Measurements from ENCODE around the gene ANXA11.

ANXA11 gene

DNA sequence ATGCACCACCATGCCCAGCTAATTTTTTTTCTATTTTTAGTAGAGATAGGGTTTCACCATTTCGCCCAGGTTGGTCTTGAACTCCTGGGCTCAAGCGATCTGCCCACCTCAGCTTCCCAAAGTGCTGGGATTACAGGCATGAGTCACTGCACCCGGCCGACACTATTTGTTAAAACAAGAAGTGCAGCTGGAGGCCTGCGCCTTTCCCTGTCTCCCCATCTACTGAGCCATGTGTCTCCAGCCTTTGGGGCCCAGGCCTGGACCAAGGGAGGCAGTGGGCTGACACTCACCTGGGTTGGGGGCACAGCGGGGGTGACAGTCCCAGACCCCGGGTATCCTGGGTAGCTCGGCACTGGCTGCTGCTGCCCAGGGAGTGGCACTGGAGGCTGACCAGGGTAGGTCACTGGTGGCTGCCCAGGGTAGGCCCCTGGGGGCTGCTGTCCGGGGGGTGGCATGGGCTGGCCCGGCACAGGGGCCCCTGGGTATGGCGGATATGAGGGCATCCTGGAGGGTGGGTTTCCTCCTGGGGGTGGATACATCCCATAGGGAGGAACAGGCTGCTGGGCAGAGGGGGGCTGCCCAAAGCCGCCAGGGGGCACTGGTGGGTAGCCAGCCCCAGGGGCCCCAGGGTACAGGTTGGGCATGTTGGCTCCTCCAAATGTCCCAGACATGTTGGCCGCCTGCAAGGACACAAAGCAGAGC lies 36.5 kb downstream of the ANXA11 start:
- H3K9ac ChIP-seq (ENCODE audit: low read depth, low read length), result no peak overlapping the region
- H3K4me1 ChIP-seq (ENCODE audit: control insufficient read depth, insufficient read depth, low read length), result peaks cover 11% of the 10 kb centered on the region
- no peak overlapping the region for H3K4me3 ChIP-seq (ENCODE audit: low read depth, low read length)
- H3K9me3 ChIP-seq (ENCODE audit: control insufficient read depth, insufficient read depth, low read length), result no peaks in the 10 kb centered on the region
- no peaks in the 10 kb centered on the region for H3K27me3 ChIP-seq (ENCODE audit: control insufficient read depth, insufficient read depth, low read length)
- H3K36me3 ChIP-seq (ENCODE audit: control insufficient read depth, insufficient read depth, low read length), result peaks cover 1% of the 10 kb centered on the region

DNA sequence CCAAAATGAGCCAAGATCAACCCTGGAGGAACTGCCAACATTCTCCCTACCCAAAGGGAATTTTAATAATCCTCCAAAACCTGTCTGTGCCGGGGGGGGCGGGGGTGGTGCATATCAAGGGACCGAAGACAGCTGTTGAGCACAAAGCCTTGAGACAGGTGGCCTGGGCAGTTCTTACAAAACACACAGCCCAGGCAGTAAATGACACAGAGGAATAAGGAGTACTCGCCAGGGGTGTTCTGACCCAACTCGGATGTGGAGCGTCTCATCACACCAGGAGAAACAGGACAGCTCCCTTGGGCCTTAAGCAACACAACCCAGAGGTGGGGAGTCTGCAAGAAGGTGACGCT lies 37.2 kb downstream of the ANXA11 start:
- Histone ChIP-seq H3K9me3 (ENCODE audit: control insufficient read depth, insufficient read depth, low read length) (no peaks in the 10 kb centered on the region), H3K4me3 (ENCODE audit: low read depth, low read length) (no peak overlapping the region), H3K9ac (ENCODE audit: low read depth, low read length) (no peak overlapping the region), H3K36me3 (ENCODE audit: control insufficient read depth, insufficient read depth, low read length) (peaks cover 3% of the 10 kb centered on the region), H3K4me1 (ENCODE audit: control insufficient read depth, insufficient read depth, low read length) (peaks cover 11% of the 10 kb centered on the region), H3K27me3 (ENCODE audit: control insufficient read depth, insufficient read depth, low read length) (no peaks in the 10 kb centered on the region)

DNA sequence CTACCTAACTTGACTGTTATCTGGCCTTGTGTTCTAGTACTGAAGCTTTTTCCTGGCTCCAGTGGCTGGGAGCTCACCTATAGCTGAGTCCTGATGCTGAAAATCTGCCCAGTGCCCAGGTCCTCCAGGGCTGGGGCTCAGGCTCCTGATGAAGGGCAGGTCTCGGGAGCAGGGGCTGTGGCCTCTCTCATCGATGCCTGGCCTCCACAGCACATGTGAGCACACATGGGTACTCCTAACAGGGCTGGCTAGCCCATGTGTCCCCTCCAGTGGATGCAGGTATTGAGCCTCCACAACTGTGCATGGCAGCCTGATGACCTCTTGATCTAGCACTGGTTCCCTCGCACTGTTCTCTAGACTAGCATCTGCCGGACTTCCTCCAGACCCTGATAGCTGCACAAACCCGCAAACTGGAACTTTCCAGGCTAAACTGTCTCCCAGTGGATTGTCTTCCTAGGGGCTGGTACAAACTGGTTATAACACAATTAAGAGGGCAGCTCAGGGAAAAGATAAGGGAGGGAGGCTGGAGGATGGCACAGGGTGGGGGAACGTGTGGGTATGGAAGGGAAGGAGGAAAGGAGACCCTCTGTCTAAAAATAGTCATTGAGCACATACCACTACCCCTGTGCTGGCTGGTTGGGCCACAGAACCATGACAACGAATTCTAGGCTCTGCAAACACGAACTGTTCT lies 37.7 kb downstream of the ANXA11 start:
- H3K4me1 ChIP-seq (ENCODE audit: control insufficient read depth, insufficient read depth, low read length), result peaks cover 11% of the 10 kb centered on the region
- no peaks in the 10 kb centered on the region for H3K27me3 ChIP-seq (ENCODE audit: control insufficient read depth, insufficient read depth, low read length)
- peaks cover 3% of the 10 kb centered on the region for H3K36me3 ChIP-seq (ENCODE audit: control insufficient read depth, insufficient read depth, low read length)
- H3K4me3 ChIP-seq (ENCODE audit: low read depth, low read length), result no peak overlapping the region
- H3K9me3 ChIP-seq (ENCODE audit: control insufficient read depth, insufficient read depth, low read length), result no peaks in the 10 kb centered on the region
- H3K9ac ChIP-seq (ENCODE audit: low read depth, low read length), result no peak overlapping the region

DNA sequence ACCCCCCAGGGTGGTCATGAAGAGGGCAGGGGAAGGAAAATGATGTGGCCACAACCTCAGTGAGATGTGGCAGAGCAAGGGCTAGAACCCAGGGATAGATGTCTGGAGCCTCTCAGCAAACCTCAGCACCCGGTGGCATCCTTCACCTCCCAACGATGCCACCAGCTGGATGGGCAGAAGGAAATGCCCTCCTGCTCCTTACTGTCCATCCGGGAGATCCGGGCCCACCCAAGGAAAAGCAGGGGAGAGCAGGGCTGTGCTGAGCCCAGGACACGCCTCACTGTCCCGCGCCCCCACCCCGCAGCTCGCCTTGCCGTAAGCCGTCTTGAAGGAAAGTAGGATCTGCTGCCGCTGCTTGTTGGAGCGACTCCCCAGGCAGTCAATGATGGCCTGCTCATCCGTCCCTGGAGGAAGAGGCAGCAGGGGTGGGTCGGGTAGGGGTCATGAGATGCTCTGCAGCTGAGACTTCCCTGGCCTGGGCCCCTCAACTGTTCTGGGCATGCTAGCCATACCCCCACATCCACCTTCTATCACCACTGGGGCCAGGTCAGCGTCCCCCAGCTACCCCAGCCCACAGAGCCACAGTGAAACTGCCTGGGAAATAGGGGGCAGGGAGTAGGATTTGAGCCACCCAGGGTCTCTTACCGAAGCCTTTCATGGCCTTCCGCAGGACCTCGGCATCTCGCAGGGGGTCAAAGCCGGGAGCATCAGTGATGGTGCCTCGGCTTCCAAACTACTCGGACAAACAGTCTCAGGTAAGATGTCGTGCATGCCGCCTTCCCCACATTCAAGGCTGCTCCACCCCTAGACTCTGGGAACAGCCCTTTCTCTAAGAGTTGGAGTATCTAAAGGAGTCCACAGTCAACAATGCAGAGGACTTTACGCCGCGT lies 38.5 kb downstream of the ANXA11 start:
- no peak overlapping the region for H3K4me3 ChIP-seq (ENCODE audit: low read depth, low read length)
- H3K9ac ChIP-seq (ENCODE audit: low read depth, low read length), result no peak overlapping the region
- H3K27me3 ChIP-seq (ENCODE audit: control insufficient read depth, insufficient read depth, low read length), result no peaks in the 10 kb centered on the region
- peaks cover 3% of the 10 kb centered on the region for H3K36me3 ChIP-seq (ENCODE audit: control insufficient read depth, insufficient read depth, low read length)
- H3K4me1 ChIP-seq (ENCODE audit: control insufficient read depth, insufficient read depth, low read length), result peaks cover 9% of the 10 kb centered on the region
- no peaks in the 10 kb centered on the region for H3K9me3 ChIP-seq (ENCODE audit: control insufficient read depth, insufficient read depth, low read length)

DNA sequence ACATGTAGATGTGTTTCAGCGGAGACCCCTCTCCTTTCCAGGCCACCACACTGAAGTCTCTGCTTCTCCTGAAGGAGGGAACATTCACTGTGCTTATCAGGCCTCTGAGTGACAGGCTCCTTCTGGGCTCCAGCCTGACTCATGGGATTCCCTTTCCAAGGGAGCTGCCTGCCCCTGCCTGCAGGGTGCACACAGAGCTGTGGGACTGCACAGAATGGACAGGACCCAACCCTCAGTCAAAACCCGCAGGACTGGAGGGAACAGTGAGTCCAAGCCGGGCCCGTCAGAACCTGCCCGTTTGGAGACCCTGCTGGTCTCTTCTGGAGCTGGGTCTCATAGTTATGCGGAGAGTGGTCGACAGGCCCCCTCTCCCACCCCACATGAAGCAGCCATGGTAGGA lies 40.2 kb downstream of the ANXA11 start:
- H3K9me3 ChIP-seq (ENCODE audit: control insufficient read depth, insufficient read depth, low read length), result no peaks in the 10 kb centered on the region
- H3K27me3 ChIP-seq (ENCODE audit: control insufficient read depth, insufficient read depth, low read length), result no peaks in the 10 kb centered on the region
- H3K4me1 ChIP-seq (ENCODE audit: control insufficient read depth, insufficient read depth, low read length), result peaks cover 3% of the 10 kb centered on the region
- no peak overlapping the region for H3K4me3 ChIP-seq (ENCODE audit: low read depth, low read length)
- no peak overlapping the region for H3K9ac ChIP-seq (ENCODE audit: low read depth, low read length)
- peaks cover 3% of the 10 kb centered on the region for H3K36me3 ChIP-seq (ENCODE audit: control insufficient read depth, insufficient read depth, low read length)

DNA sequence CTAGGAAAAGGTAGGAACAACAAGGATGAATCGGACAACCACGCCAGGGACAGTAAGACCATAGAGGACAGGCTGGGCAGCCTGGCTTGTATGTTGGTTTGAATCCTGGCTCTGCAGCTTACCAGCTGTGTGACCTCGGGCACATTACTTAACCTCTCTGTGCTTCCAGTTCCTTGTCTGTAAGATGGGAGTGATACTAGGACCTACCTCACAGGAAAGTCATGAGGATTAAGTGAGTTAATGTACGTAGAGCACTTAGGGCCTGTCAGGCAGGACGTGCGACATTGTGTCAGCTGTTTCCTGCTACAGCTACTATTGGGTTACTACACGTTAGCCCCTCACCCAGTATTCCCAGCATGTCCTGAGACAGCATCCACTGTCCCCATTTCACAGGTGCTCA lies 40.7 kb downstream of the ANXA11 start:
- H3K27me3 ChIP-seq (ENCODE audit: control insufficient read depth, insufficient read depth, low read length), result no peaks in the 10 kb centered on the region
- peaks cover 3% of the 10 kb centered on the region for H3K36me3 ChIP-seq (ENCODE audit: control insufficient read depth, insufficient read depth, low read length)
- no peaks in the 10 kb centered on the region for H3K9me3 ChIP-seq (ENCODE audit: control insufficient read depth, insufficient read depth, low read length)
- no peak overlapping the region for H3K9ac ChIP-seq (ENCODE audit: low read depth, low read length)
- H3K4me3 ChIP-seq (ENCODE audit: low read depth, low read length), result no peak overlapping the region
- H3K4me1 ChIP-seq (ENCODE audit: control insufficient read depth, insufficient read depth, low read length), result peaks cover 3% of the 10 kb centered on the region

DNA sequence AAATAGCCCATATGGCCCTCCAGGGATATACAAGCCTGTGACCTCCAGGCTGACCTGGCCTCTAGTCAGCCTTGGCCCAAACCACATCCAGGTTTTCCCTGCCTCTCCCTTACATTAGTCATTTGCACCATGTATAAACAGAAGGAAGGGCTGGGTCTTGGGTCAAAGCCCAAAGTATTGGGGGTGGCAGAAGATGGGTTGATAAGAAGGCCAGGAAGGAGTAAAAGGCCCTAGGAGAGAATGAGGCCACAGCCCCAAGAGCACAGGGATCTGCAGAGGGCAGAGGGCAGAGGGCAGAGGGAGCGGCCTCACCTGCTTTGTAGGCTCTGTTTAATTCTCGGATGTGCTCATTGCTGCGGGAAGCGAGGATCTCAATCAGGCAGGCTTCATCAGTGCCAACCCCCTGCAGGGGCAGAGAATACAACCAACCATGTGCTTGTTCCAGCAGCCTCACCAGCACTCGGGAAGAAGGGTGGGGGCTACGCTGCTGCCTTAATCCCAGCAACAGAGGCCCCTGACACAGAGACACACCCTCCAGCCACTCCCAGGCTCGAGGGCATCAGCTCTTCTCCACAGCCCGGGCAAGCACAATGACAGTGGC lies 41.5 kb downstream of the ANXA11 start:
- H3K27me3 ChIP-seq (ENCODE audit: control insufficient read depth, insufficient read depth, low read length), result no peaks in the 10 kb centered on the region
- H3K9ac ChIP-seq (ENCODE audit: low read depth, low read length), result no peak overlapping the region
- H3K9me3 ChIP-seq (ENCODE audit: control insufficient read depth, insufficient read depth, low read length), result no peaks in the 10 kb centered on the region
- no peak overlapping the region for H3K4me3 ChIP-seq (ENCODE audit: low read depth, low read length)
- peaks cover 3% of the 10 kb centered on the region for H3K4me1 ChIP-seq (ENCODE audit: control insufficient read depth, insufficient read depth, low read length)
- H3K36me3 ChIP-seq (ENCODE audit: control insufficient read depth, insufficient read depth, low read length), result peaks cover 3% of the 10 kb centered on the region

DNA sequence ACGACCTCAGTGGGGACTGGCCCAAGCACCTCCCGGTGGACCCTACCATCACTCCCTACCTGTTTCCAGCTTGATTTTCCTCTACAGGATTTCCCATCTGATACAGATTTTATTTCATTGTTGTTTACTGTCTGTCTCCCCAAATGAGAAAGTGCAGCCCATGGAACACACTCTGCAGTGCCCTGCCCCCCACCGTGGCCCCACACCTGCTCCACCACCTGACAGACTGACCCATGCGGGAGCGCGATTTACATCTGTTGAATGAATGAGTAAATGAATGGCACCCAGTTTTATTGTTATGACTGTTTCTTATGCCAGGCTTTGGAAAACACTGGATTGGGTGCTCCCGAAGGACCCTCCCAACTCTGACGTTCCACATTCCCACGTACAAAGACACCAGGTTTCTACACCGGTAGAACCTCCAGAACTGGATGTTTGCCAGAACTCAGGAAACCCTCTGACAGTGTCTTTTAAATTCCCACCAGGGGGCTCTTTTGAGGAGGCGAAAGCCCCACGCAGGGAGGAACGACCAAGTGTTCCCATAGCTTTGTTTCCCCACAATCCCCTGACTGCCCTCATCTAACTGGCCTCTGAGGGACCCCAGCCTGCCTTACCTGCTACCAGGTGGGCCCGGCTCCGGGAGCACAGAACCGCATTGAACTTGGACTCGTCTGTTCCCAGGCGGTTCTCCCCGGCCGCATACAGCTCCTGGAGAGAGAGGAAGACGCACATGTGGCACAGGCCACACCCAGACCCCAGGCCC lies 43.8 kb downstream of the ANXA11 start:
- Histone ChIP-seq H3K4me1 (ENCODE audit: control insufficient read depth, insufficient read depth, low read length) (peaks cover 3% of the 10 kb centered on the region), H3K36me3 (ENCODE audit: control insufficient read depth, insufficient read depth, low read length) (peaks cover 20% of the 10 kb centered on the region), H3K4me3 (ENCODE audit: low read depth, low read length) (no peak overlapping the region)

DNA sequence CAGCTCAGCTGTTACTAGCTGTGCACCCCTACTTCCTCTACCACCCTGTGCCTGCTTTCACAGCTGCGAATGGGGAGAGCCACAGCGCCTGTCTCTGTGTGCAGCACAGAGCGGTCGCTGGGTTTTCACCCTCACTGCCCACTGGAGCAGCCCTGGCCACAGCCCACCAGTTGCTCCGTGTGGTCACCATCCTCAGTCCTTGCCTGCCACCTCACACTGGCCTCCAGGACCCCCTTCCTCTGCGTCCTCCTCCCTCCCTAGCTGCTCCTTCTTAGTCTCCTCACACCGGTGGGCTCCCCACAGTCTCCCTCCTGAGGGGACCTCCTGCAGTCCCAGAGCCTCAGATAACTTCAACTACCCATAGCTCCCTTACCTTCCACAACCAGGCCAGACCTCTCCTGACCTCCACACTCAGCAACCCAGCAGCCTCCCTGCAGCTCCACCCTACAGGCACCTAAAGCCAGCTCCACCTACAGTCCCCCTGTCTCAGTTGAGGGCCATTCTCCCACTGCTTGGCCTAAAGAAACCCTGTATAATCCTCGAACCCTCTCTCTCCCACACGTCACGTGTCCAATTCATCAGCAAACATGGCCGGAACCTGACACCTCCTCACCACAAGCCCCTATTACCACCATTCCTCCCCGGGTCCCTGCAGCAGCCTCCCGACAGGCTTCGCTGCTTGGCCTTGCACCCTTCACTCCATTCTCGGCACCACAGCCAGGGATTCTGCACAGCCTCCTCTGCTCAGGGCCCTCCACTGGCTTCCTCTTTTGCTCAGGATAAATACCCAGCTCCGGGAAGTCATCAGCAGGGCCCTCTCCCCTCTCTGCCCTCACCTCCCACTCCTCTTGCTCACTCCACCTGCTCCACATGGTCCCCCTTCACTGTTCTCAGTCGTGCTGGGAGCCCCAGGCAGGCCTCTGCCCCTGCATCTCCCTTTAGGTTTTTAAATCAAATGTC lies 44.7 kb downstream of the ANXA11 start:
- H3K9me3 ChIP-seq (ENCODE audit: control insufficient read depth, insufficient read depth, low read length), result no peaks in the 10 kb centered on the region
- peaks cover 20% of the 10 kb centered on the region for H3K36me3 ChIP-seq (ENCODE audit: control insufficient read depth, insufficient read depth, low read length)
- H3K9ac ChIP-seq (ENCODE audit: low read depth, low read length), result no peak overlapping the region
- H3K4me3 ChIP-seq (ENCODE audit: low read depth, low read length), result no peak overlapping the region
- peaks cover 3% of the 10 kb centered on the region for H3K4me1 ChIP-seq (ENCODE audit: control insufficient read depth, insufficient read depth, low read length)
- H3K27me3 ChIP-seq (ENCODE audit: control insufficient read depth, insufficient read depth, low read length), result no peaks in the 10 kb centered on the region

More for the DNA sequence above, 43.8 kb downstream of the ANXA11 start:
- no peak overlapping the region for H3K9ac ChIP-seq (ENCODE audit: low read depth, low read length)
- H3K27me3 ChIP-seq (ENCODE audit: control insufficient read depth, insufficient read depth, low read length), result no peaks in the 10 kb centered on the region
- no peaks in the 10 kb centered on the region for H3K9me3 ChIP-seq (ENCODE audit: control insufficient read depth, insufficient read depth, low read length)

DNA sequence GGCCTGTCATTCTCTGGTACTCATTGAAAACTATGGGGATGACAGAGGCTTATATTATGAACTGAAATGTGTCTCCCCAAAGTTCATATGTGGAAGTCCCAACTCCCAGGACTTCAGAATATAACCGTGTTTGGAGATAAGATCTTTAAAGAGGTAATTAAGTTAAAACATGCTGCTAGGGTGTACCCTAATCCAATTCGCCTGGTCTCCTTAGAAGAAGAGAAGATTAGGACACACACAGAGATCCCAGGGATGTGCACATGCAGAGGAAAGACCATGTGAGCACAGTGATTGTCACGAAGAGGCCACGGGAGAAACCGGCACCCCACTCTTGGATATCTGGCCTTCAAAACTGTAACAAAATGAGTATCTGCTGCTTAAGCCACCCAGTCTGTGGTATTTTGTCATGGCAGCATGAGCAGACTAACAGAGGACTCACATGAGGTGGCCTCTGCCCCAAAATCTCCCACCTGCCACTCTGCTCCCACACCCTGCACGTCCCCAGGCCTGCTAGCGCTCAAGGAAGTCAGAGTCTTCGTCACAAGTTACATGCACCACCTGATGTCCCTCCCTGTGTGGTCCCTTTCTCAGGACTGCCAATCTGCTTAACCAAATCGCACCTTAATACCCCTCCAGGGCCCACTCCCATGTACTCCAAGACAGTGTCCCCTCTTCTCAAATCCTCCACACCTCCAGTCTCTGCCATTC lies 46.0 kb downstream of the ANXA11 start:
- no peak overlapping the region for H3K4me3 ChIP-seq (ENCODE audit: low read depth, low read length)
- peaks cover 3% of the 10 kb centered on the region for H3K4me1 ChIP-seq (ENCODE audit: control insufficient read depth, insufficient read depth, low read length)
- peaks cover 27% of the 10 kb centered on the region for H3K36me3 ChIP-seq (ENCODE audit: control insufficient read depth, insufficient read depth, low read length)
- H3K27me3 ChIP-seq (ENCODE audit: control insufficient read depth, insufficient read depth, low read length), result no peaks in the 10 kb centered on the region
- no peak overlapping the region for H3K9ac ChIP-seq (ENCODE audit: low read depth, low read length)
- no peaks in the 10 kb centered on the region for H3K9me3 ChIP-seq (ENCODE audit: control insufficient read depth, insufficient read depth, low read length)
